ENCODE results near the gene CAMTA1.

CAMTA1 gene

DNA sequence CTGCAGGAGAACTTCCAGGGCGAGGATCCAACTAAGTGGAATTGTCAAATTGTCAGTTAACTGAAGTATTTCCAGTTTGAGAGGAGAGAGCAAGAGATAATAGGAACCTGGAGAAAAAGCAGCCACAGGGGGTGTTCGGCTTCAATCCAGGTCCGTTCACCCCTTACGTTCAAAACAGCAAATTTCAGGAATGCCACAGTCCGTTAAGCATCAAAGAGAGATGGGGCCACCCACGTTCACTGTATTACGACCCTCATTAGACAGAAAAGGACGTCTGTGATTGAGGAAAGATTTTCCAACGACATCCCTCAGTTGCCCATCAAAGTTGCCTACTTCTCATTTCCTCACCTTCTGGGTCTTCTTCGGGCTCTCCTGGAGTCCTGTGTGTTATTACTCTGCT lies 563.3 kb downstream of the CAMTA1 start:
- Histone ChIP-seq H3K79me2 (ENCODE audit: insufficient read depth, low read length) (no peaks in the 10 kb centered on the region), H3K9ac (ENCODE audit: low read length) (no peak overlapping the region), H3K27me3 (ENCODE audit: low read length) (no peaks in the 10 kb centered on the region), H3K4me3 (ENCODE audit: insufficient read depth, low read length, poor library complexity, severe bottlenecking) (no peak overlapping the region), H3K9me2 (replicated peaks; ENCODE audit: insufficient read depth, low read length) (no peaks in the 10 kb centered on the region), H4K20me1 (ENCODE audit: low read depth, low read length) (no peaks in the 10 kb centered on the region), H2AFZ (ENCODE audit: low read depth, low read length, severe bottlenecking) (no peak overlapping the region), H3K36me3 (ENCODE audit: low read length) (no peaks in the 10 kb centered on the region), H3K27ac (ENCODE audit: low read depth, low read length) (no peak overlapping the region), H3K4me2 (ENCODE audit: low read depth, low read length, poor library complexity, severe bottlenecking) (no peak overlapping the region), H3F3A (ENCODE audit: insufficient read depth) (no peaks in the 10 kb centered on the region), H3K9me3 (ENCODE audit: insufficient read depth, low read length) (no peaks in the 10 kb centered on the region)
- TF ChIP-seq, protein P1, sequence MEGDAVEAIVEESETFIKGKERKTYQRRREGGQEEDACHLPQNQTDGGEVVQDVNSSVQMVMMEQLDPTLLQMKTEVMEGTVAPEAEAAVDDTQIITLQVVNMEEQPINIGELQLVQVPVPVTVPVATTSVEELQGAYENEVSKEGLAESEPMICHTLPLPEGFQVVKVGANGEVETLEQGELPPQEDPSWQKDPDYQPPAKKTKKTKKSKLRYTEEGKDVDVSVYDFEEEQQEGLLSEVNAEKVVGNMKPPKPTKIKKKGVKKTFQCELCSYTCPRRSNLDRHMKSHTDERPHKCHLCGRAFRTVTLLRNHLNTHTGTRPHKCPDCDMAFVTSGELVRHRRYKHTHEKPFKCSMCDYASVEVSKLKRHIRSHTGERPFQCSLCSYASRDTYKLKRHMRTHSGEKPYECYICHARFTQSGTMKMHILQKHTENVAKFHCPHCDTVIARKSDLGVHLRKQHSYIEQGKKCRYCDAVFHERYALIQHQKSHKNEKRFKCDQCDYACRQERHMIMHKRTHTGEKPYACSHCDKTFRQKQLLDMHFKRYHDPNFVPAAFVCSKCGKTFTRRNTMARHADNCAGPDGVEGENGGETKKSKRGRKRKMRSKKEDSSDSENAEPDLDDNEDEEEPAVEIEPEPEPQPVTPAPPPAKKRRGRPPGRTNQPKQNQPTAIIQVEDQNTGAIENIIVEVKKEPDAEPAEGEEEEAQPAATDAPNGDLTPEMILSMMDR (IDR thresholded peaks at IDR 0.05; ENCODE audit: insufficient read depth, low read length, poor library complexity, severe bottlenecking) = no peak
- TF ChIP-seq EZH2phosphoT487 (conservative IDR thresholded peaks at IDR 0.05; ENCODE audit: low read length) = no peak

DNA sequence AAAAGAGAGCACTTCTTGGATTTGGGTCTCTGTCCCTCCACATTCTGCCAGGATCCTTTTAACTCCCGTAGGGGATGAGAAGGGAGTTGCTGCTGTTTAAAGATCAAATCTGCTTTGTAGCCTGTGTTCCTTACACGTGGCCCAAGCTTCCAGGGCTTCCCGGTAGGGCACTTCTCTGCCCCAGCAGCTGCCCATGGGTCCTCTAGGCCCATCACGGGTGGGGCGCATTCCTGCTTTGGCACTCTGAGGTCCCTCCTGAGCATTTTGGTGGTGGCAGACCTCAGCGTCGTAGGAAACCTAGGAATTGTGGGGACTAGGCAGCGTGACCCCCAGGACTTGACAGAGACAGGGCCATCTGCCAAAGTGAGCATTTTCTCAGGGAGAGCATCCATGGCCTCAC lies 565.5 kb downstream of the CAMTA1 start:
- H3F3A ChIP-seq (ENCODE audit: insufficient read depth) = no peaks in the 10 kb centered on the region
- H4K20me1 ChIP-seq (ENCODE audit: low read depth, low read length) = no peaks in the 10 kb centered on the region
- no peak overlapping the region for H2AFZ ChIP-seq (ENCODE audit: low read depth, low read length, severe bottlenecking)
- H3K9me2 ChIP-seq (replicated peaks; ENCODE audit: insufficient read depth, low read length) = no peaks in the 10 kb centered on the region
- H3K9ac ChIP-seq (ENCODE audit: low read length) = no peak overlapping the region
- no peak overlapping the region for H3K4me3 ChIP-seq (ENCODE audit: insufficient read depth, low read length, poor library complexity, severe bottlenecking)
- no peaks in the 10 kb centered on the region for H3K9me3 ChIP-seq (ENCODE audit: insufficient read depth, low read length)
- H3K4me2 ChIP-seq (ENCODE audit: low read depth, low read length, poor library complexity, severe bottlenecking) = no peak overlapping the region
- no peaks in the 10 kb centered on the region for H3K79me2 ChIP-seq (ENCODE audit: insufficient read depth, low read length)
- H3K27ac ChIP-seq (ENCODE audit: low read depth, low read length) = no peak overlapping the region
- no peaks in the 10 kb centered on the region for H3K36me3 ChIP-seq (ENCODE audit: low read length)
- no peaks in the 10 kb centered on the region for H3K27me3 ChIP-seq (ENCODE audit: low read length)
- TF ChIP-seq, protein P1 (IDR thresholded peaks at IDR 0.05; ENCODE audit: insufficient read depth, low read length, poor library complexity, severe bottlenecking) = no peak
- TF ChIP-seq EZH2phosphoT487 (conservative IDR thresholded peaks at IDR 0.05; ENCODE audit: low read length) = no peak

DNA sequence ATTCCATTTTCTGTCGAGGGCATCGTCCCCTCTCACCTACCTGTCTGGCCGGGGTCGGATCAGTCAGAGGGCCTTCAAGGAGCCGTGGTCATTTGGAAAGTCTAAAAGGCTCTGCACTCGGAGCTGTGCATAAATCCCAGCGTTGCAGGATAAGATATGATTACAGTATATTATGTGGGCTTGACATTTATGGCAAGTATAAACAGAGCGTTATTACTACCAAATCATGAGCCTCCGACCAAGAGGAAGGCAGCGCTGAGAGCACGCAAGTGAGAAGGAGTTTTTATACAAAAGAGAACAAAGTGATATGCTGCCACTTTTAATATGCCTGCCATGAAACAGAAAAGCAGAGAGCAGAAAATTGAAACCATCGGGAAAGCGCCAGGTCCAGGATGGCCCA lies 566.4 kb downstream of the CAMTA1 start:
- H3K9me2 ChIP-seq (replicated peaks; ENCODE audit: insufficient read depth, low read length) = no peaks in the 10 kb centered on the region
- H2AFZ ChIP-seq (ENCODE audit: low read depth, low read length, severe bottlenecking) = no peak overlapping the region
- H3K79me2 ChIP-seq (ENCODE audit: insufficient read depth, low read length) = no peaks in the 10 kb centered on the region
- no peaks in the 10 kb centered on the region for H4K20me1 ChIP-seq (ENCODE audit: low read depth, low read length)
- TF ChIP-seq, protein P1 (IDR thresholded peaks at IDR 0.05; ENCODE audit: insufficient read depth, low read length, poor library complexity, severe bottlenecking) = no peak
- TF ChIP-seq EZH2phosphoT487 (conservative IDR thresholded peaks at IDR 0.05; ENCODE audit: low read length) = no peak
- H3K4me3 ChIP-seq (ENCODE audit: insufficient read depth, low read length, poor library complexity, severe bottlenecking) = no peak overlapping the region
- no peaks in the 10 kb centered on the region for H3K36me3 ChIP-seq (ENCODE audit: low read length)
- H3K4me2 ChIP-seq (ENCODE audit: low read depth, low read length, poor library complexity, severe bottlenecking) = no peak overlapping the region
- no peak overlapping the region for H3K9ac ChIP-seq (ENCODE audit: low read length)
- H3K27me3 ChIP-seq (ENCODE audit: low read length) = no peaks in the 10 kb centered on the region
- H3K27ac ChIP-seq (ENCODE audit: low read depth, low read length) = no peak overlapping the region
- no peaks in the 10 kb centered on the region for H3K9me3 ChIP-seq (ENCODE audit: insufficient read depth, low read length)
- no peaks in the 10 kb centered on the region for H3F3A ChIP-seq (ENCODE audit: insufficient read depth)

Data from SU-DHL-6 (cell line).